H1 (cell line): ENCODE results near the gene SERP1. TPM values are rescaled to one million over a fixed set of nuclear protein-coding genes. Genes with fewer than 3 reads are reported as not detected.
A peak's percentile ranks its signal among the peaks of the same experiment; 100 is the strongest.

Source experiments
- CTCF ChIA-PET: fragments of 300-600 bp; sonication (Branson Sonifier 250); formaldehyde crosslinking; loops from one replicate; lab custom pipeline; 2021; ENCODE audit not compliant: partially characterized antibody; lab: Charles Lee
- POLR2A ChIA-PET: fragments of 300-600 bp; sonication (Branson Sonifier 250); formaldehyde crosslinking; loops from one replicate; lab custom pipeline; 2021; ENCODE audit warnings: inconsistent platforms; ENCODE audit not compliant: partially characterized antibody; lab: Charles Lee
- DNase-seq, 2 experiments: peaks; one replicate each; pipeline versions ENCODE4 v3.0.0 to v3.0.0-alpha.2; 2010 to 2022; ENCODE audit warnings: low spot score in 2 of 2, low read depth in 1 of 2, mixed read lengths in 1 of 2
- FAIRE-seq: peaks from 2 replicates; lab custom pipeline; 2011; peaks lifted over from hg19 to GRCh38; lab: Jason Lieb, UNC
- H2AFZ ChIP-seq: 2 replicates; pipeline ENCODE4 v1.8.1; 2012; ENCODE audit warnings: low read length, inconsistent platforms
- H2AK5ac ChIP-seq: 2 replicates; pipeline ENCODE4 v1.6.1; 2013; ENCODE audit warnings: low read depth, low read length
- H2BK120ac ChIP-seq: replicated peaks from 2 replicates; pipeline ENCODE3; 2013; ENCODE audit warnings: low read depth, low read length, inconsistent platforms
- H2BK12ac ChIP-seq: 2 replicates; pipeline ENCODE4 v1.6.1; 2013; ENCODE audit warnings: low read depth, low read length
- H2BK15ac ChIP-seq: 2 replicates; pipeline ENCODE4 v1.6.1; 2013; ENCODE audit warnings: low read length
- H2BK20ac ChIP-seq: 2 replicates; pipeline ENCODE4 v1.6.1; 2013; ENCODE audit warnings: low read length
- H2BK5ac ChIP-seq: 2 replicates; pipeline ENCODE4 v1.6.1; 2013; ENCODE audit warnings: low read depth, low read length
- H3K14ac ChIP-seq: 2 replicates; pipeline ENCODE4 v1.6.1; 2013; ENCODE audit warnings: inconsistent platforms; ENCODE audit not compliant: insufficient read length
- H3K18ac ChIP-seq: 2 replicates; pipeline ENCODE4 v1.6.1; 2013; ENCODE audit warnings: low read length; ENCODE audit errors: extremely low read depth
- H3K23ac ChIP-seq: 2 replicates; pipeline ENCODE4 v1.6.1; 2013; ENCODE audit warnings: inconsistent platforms; ENCODE audit not compliant: insufficient read length
- H3K23me2 ChIP-seq: 2 replicates; pipeline ENCODE4 v1.6.1; 2013; ENCODE audit warnings: low read depth, low read length
- H3K27ac ChIP-seq: 2 replicates; pipeline ENCODE4 v1.6.1; 2011; ENCODE audit warnings: low read depth, low read length, inconsistent platforms
- H3K27me3 ChIP-seq, 4 experiments: replicated peaks in 1 of 4; 1 replicate in 1 of 4; 2 replicates in 3 of 4; pipeline versions ENCODE4 v1.6.1 to v1.8.1; 2011 to 2013; ENCODE audit warnings: low read length in 3 of 4, mild to moderate bottlenecking in 3 of 4, inconsistent platforms in 2 of 4, mixed read lengths in 2 of 4, moderate library complexity in 1 of 4; ENCODE audit not compliant: control insufficient read depth in 3 of 4, insufficient read depth in 3 of 4; ENCODE audit errors: extremely low read depth in 1 of 4
- H3K36me3 ChIP-seq, 4 experiments: 2 replicates each; pipeline versions ENCODE4 v1.6.1 to v1.8.1; 2011 to 2013; ENCODE audit warnings: mild to moderate bottlenecking in 4 of 4, low read length in 3 of 4, moderate library complexity in 2 of 4, control low read depth in 1 of 4, inconsistent platforms in 1 of 4; ENCODE audit not compliant: insufficient read depth in 4 of 4, control insufficient read depth in 2 of 4
- H3K4ac ChIP-seq: replicated peaks from 2 replicates; pipeline ENCODE3; 2013; ENCODE audit warnings: low read length, low read depth, mixed read lengths, inconsistent platforms; ENCODE audit not compliant: insufficient read length
- H3K4me1 ChIP-seq, 4 experiments: replicated peaks in 1 of 4; 1 replicate in 1 of 4; 2 replicates in 3 of 4; pipeline versions ENCODE4 v1.6.1 to v1.8.1; 2011 to 2013; ENCODE audit warnings: low read length in 3 of 4, inconsistent platforms in 2 of 4, mixed read lengths in 1 of 4; ENCODE audit not compliant: insufficient read depth in 4 of 4, control insufficient read depth in 3 of 4
- H3K4me2 ChIP-seq, 2 experiments: 2 replicates each; pipeline versions ENCODE4 v1.6.1 to v1.8.1; 2011 to 2013; ENCODE audit warnings: low read depth in 2 of 2, low read length in 2 of 2, control low read depth in 1 of 2, inconsistent platforms in 1 of 2, mild to moderate bottlenecking in 1 of 2; ENCODE audit not compliant: insufficient read depth in 1 of 2
- H3K4me3 ChIP-seq, 4 experiments: fragments of 200-600, 300-600 bp in 1 of 4; sonication (generic), shearing (Covaris generic), sonication (Bioruptor Twin) in 1 of 4; 2 replicates each; pipeline versions ENCODE4 v1.5.1 to v1.8.1; 2011 to 2016; ENCODE audit warnings: low read length in 4 of 4, low read depth in 3 of 4, control low read depth in 2 of 4, inconsistent platforms in 2 of 4, mild to moderate bottlenecking in 2 of 4, mixed read lengths in 1 of 4, moderate library complexity in 1 of 4; ENCODE audit not compliant: insufficient read depth in 2 of 4; ENCODE audit errors: extremely low read depth in 1 of 4
- H3K56ac ChIP-seq: replicated peaks from 2 replicates; pipeline ENCODE3; 2013; ENCODE audit warnings: low read depth, mild to moderate bottlenecking, mixed read lengths, low read length, inconsistent platforms; ENCODE audit not compliant: insufficient read length
- H3K79me1 ChIP-seq: 2 replicates; pipeline ENCODE4 v1.6.1; 2013; ENCODE audit warnings: low read depth, low read length, control low read depth
- H3K79me2 ChIP-seq, 2 experiments: 2 replicates each; pipeline versions ENCODE4 v1.6.1 to v1.8.1; 2012 to 2013; ENCODE audit warnings: low read length in 2 of 2, mild to moderate bottlenecking in 2 of 2, inconsistent platforms in 1 of 2; ENCODE audit not compliant: insufficient read depth in 2 of 2, control insufficient read depth in 1 of 2
- H3K9ac ChIP-seq, 4 experiments: replicated peaks in 1 of 4; 1 replicate in 1 of 4; 2 replicates in 3 of 4; pipeline versions ENCODE4 v1.6.1 to v1.8.1; 2011 to 2013; ENCODE audit warnings: low read depth in 3 of 4, low read length in 3 of 4, control low read depth in 2 of 4, mild to moderate bottlenecking in 2 of 4, moderate library complexity in 2 of 4, inconsistent platforms in 1 of 4; ENCODE audit errors: extremely low read depth in 1 of 4
- H3K9me3 ChIP-seq, 2 experiments: 2 replicates each; pipeline versions ENCODE4 v1.6.1 to v1.8.1; 2012 to 2013; ENCODE audit warnings: mild to moderate bottlenecking in 2 of 2, moderate library complexity in 2 of 2, control low read depth in 1 of 2, inconsistent platforms in 1 of 2, low read depth in 1 of 2, low read length in 1 of 2, mixed read lengths in 1 of 2; ENCODE audit not compliant: insufficient read depth in 2 of 2
- H4K20me1 ChIP-seq, 2 experiments: replicated peaks in 1 of 2; 2 replicates each; pipeline versions ENCODE3 to v1.8.1; 2011 to 2013; ENCODE audit warnings: inconsistent platforms in 2 of 2, low read length in 2 of 2, mild to moderate bottlenecking in 1 of 2; ENCODE audit not compliant: insufficient read depth in 2 of 2, control insufficient read depth in 1 of 2
- H4K5ac ChIP-seq: 2 replicates; pipeline ENCODE4 v1.6.1; 2013; ENCODE audit warnings: low read length, low read depth, mixed read lengths, inconsistent platforms; ENCODE audit not compliant: insufficient read length
- H4K8ac ChIP-seq: 2 replicates; pipeline ENCODE4 v1.8.0; 2013; ENCODE audit warnings: mild to moderate bottlenecking, moderate library complexity, low read length, inconsistent platforms; ENCODE audit not compliant: insufficient read depth; ENCODE audit errors: extremely low read depth
- H4K91ac ChIP-seq: replicated peaks from 2 replicates; pipeline ENCODE3; 2013; ENCODE audit warnings: low read length, mixed read lengths, inconsistent platforms; ENCODE audit not compliant: insufficient read length
- BACH1 ChIP-seq: IDR thresholded peaks from 2 replicates; pipeline ENCODE4 v1.6.1; 2012; ENCODE audit warnings: low read length, improper control_type of control experiment
- CHD1 ChIP-seq: IDR thresholded peaks from 2 replicates; pipeline ENCODE4 v1.6.1; 2012; ENCODE audit warnings: low read depth, low read length, improper control_type of control experiment
- CTBP2 ChIP-seq: IDR thresholded peaks from 2 replicates; pipeline ENCODE4 v1.7.0; 2011; ENCODE audit warnings: borderline replicate concordance, mild to moderate bottlenecking, moderate library complexity, mixed read lengths, low read length; ENCODE audit not compliant: insufficient read depth, insufficient read length
- EGR1 ChIP-seq: IDR thresholded peaks from 2 replicates; pipeline ENCODE4 v1.6.1; 2011; ENCODE audit warnings: low read depth, low read length, borderline replicate concordance
- NANOG ChIP-seq: IDR thresholded peaks from 2 replicates; pipeline ENCODE4 v1.6.1; 2011; ENCODE audit warnings: low read length, low read depth, mild to moderate bottlenecking, inconsistent platforms; ENCODE audit not compliant: insufficient read depth, poor library complexity, severe bottlenecking
- NRF1 ChIP-seq: IDR thresholded peaks from 2 replicates; pipeline ENCODE4 v1.6.1; 2011; ENCODE audit warnings: mild to moderate bottlenecking, low read depth, low read length, improper control_type of control experiment
- RBBP5 ChIP-seq: IDR thresholded peaks from 2 replicates; pipeline ENCODE4 v1.7.1; 2012; ENCODE audit warnings: low read depth, mild to moderate bottlenecking, inconsistent platforms, low read length, moderate library complexity, borderline replicate concordance
- RFX5 ChIP-seq: IDR thresholded peaks from 2 replicates; pipeline ENCODE4 v1.6.1; 2011; ENCODE audit warnings: low read depth, low read length, improper control_type of control experiment, borderline replicate concordance
- SRF ChIP-seq: IDR thresholded peaks from 2 replicates; pipeline ENCODE4 v1.6.1; 2011; ENCODE audit warnings: mild to moderate bottlenecking, low read depth, low read length, moderate library complexity
- SUZ12 ChIP-seq: fragments of 200-600 bp; sonication (generic); IDR thresholded peaks from 2 replicates; pipeline ENCODE4 v1.6.1; 2012; ENCODE audit warnings: mild to moderate bottlenecking, inconsistent platforms, low read length, moderate library complexity, mixed read lengths
- WGBS, 2 experiments: shearing (Covaris generic) in 1 of 2; methylation state at CpG; one replicate each; pipeline versions ENCODE4 v1.1.6 to v1.1.7; 2013 to 2015; ENCODE audit warnings: low lambda C conversion rate in 2 of 2, mixed read lengths in 2 of 2, inconsistent platforms in 1 of 2, low coverage in 1 of 2, missing lambda C conversion rate in 1 of 2; ENCODE audit not compliant: insufficient replicate concordance in 2 of 2, insufficient coverage in 1 of 2, insufficient read length in 1 of 2; ENCODE audit errors: extremely low coverage in 1 of 2, missing lambda C conversion rate in 1 of 2; 5-methylcytosine and 5-hydroxymethylcytosine counted together
- polyA plus RNA-seq, 7 experiments: library from polyadenylated mRNA; depleted of rRNA in 3 of 7; stranded (reverse) in 5 of 7; unstranded in 2 of 7; fragments of >200 nt in 5 of 7; fragments of 200-250 nt in 2 of 7; gene quantifications; 1 replicate in 5 of 7; 2 replicates in 1 of 7; 4 replicates in 1 of 7; pipeline versions ENCODE4 v1.2.1 to v1.2.3, GENCODE V29; 2011 to 2013; ENCODE audit warnings: missing spikeins in 2 of 7, mixed read lengths in 2 of 7
- total RNA-seq: library from RNA; stranded (reverse); fragmentation: NEBNext Ultra II Directional; extraction: Animal tissue kit (Norgen Biotek cat#: 25700); gene quantifications from 2 replicates; pipeline ENCODE4 v1.2.1, GENCODE V29; 2021
- TF ChIP-seq, protein P1 (sequence below): IDR thresholded peaks from 2 replicates; pipeline ENCODE4 v1.6.1; 2011; ENCODE audit warnings: low read length, improper control_type of control experiment

SERP1 gene
- total and polyA plus RNA-seq, 2 of the 8 experiments (the other 6 are each of a cell fraction or from before 2014, with no cell fraction given): 90.3 to 98.2 TPM

DNA sequence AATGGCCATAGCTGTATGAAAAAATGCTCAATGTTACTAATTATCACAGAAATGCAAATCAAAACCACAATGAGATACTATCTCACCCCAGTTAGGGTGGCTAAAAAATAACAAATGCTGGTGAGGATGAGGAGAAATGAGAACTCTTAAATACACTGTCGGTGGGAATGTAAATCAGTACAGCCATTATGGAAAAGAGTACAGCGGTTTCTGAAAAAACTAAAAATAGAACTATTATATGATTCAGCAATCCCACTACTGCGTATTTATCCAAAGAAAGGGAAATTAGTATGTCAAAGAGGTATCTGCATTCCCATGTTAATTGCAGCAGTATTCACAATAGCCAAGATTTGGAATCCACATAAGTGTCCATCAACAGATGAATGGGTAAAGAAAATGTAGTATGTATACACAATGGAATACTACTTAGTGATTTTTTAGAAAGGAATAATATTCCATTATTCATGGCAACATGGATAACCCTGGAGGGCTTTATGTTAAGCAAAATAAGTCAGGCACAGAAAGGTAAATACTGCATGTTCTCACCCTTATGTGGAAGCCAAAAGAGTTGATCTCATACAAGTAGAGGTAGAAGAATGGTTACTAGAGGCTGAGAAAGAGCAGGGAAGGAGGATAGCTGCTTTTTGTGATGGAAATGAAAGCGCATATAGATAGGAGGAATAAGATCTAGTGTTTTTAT, 35.0 kb downstream of the SERP1 start:
- no peak overlapping the region for H2AK5ac ChIP-seq
- no peak overlapping the region for H3K9ac ChIP-seq
- no peak overlapping the region for H3K27ac ChIP-seq
- H2BK12ac ChIP-seq: no peak overlapping the region
- peak; percentile 13 for FAIRE-seq
- H3K18ac ChIP-seq: no peak overlapping the region
- CTCF ChIA-PET: interaction anchor here (1.5 kb wide), 1 partner anchor 16 kb away, joined by 3 read pairs; no protein-coding TSS in a partner anchor
- no peak overlapping the region for H4K8ac ChIP-seq
- no peak overlapping the region for H2AFZ ChIP-seq
- H3K36me3 ChIP-seq: no peaks in the 10 kb centered on the region
- no peaks in the 10 kb centered on the region for H4K20me1 ChIP-seq
- H3K23ac ChIP-seq: no peak overlapping the region
- H4K91ac ChIP-seq: no peak overlapping the region
- no peaks in the 10 kb centered on the region for H3K79me2 ChIP-seq
- H3K23me2 ChIP-seq: no peaks in the 10 kb centered on the region
- 55% methylated on average over 4 of the region's 4 CpGs; no CpG with 5 or more reads in 1 of the 2 experiments for WGBS, 2 experiments
- H2BK15ac ChIP-seq: no peak overlapping the region
- DNase-seq: no peak
- no peak overlapping the region for H3K56ac ChIP-seq
- no peak overlapping the region for H3K14ac ChIP-seq
- H4K5ac ChIP-seq: no peak overlapping the region
- H2BK120ac ChIP-seq: no peak overlapping the region
- H3K79me1 ChIP-seq: no peaks in the 10 kb centered on the region
- no peaks in the 10 kb centered on the region for H3K27me3 ChIP-seq
- H2BK5ac ChIP-seq: no peak overlapping the region
- H3K4ac ChIP-seq: no peak overlapping the region
- no peaks in the 10 kb centered on the region for H3K9me3 ChIP-seq
- peaks cover 0 to 7% (median 0%) of the 10 kb centered on the region in 4 experiments; a peak in 1 of 7 replicates for H3K4me1 ChIP-seq
- H2BK20ac ChIP-seq: no peak overlapping the region
- 0 out of 4 replicates have a peak overlapping the region, but pooled peaks of 1 of the 2 experiments have one; percentile 12 for H3K4me2 ChIP-seq
- H3K4me3 ChIP-seq: no peak overlapping the region
- POLR2A ChIA-PET: interaction anchor here (0.6 to 2.4 kb wide), 2 partner anchors 35 to 42 kb away, joined by 3 to 6 read pairs; partner anchors contain the start of genes EIF2A and SERP1
- TF ChIP-seq BACH1 (no peak), CTBP2 (no peak), NRF1 (no peak), SUZ12 (no peak), CHD1 (no peak), RBBP5 (no peak), EGR1 (no peak), NANOG (no peak), RFX5 (no peak), SRF (no peak)
- TF ChIP-seq, protein P1, sequence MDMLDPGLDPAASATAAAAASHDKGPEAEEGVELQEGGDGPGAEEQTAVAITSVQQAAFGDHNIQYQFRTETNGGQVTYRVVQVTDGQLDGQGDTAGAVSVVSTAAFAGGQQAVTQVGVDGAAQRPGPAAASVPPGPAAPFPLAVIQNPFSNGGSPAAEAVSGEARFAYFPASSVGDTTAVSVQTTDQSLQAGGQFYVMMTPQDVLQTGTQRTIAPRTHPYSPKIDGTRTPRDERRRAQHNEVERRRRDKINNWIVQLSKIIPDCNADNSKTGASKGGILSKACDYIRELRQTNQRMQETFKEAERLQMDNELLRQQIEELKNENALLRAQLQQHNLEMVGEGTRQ: no peak
